Testis (tissue), 2 donors: ENCODE measurements around the gene SFMBT1.
A peak's percentile ranks its signal among the peaks of the same experiment; 100 is the strongest.

ENCODE experiments used
- CTCF ChIP-seq, 3 experiments: fragments of 450-650 bp in 2 of 3; fragments of 200-600 bp in 1 of 3; sonication (generic) in 1 of 3; IDR thresholded peaks; one replicate each; pipeline ENCODE4 v1.5.1; 2016 to 2019; ENCODE audit warnings: antibody characterized with exemption in 3 of 3, mild to moderate bottlenecking in 2 of 3, moderate library complexity in 1 of 3
- POLR2A ChIP-seq: fragments of 450-650 bp; IDR thresholded peaks from one replicate; pipeline ENCODE4 v1.6.1; 2017; ENCODE audit warnings: antibody characterized with exemption, mild to moderate bottlenecking, moderate library complexity

DNA sequence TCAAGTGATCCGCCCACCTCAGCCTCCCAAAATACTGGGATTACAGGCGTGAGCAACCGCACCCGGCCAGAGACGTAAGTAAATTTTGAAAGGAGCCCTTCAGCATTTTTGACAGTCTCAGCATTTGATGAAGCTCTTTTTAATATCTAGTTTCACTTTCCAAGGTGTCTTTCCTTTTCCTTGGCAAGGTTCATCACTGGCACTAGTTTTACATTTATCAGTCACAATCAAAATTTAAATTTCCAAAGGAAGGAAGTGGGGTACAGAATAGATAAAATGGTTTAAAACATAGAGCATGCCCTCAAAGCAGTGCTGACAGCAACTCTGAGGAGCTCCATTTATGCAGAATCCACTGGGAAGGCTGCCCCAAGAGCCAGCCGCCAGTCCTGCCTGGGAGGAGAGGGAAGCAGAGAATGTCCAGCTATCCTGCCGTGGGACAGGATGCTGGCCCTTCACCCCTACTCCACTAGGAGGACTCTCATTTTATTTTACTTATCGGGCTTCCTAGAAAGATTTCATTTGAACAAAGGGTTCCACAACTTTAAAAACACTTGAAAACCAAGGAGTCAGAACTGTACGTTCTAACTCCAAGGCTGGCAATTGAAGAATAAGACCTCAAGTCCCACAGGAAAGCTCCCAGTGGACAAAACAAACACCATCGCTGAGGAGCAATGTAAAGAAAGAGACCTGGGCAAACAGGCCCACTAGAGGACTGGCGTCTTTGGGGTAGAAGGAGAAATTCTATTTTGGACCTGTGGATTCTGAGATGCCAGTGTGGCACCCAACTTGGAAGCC, 9.9 kb downstream of the SFMBT1 start:
- TF ChIP-seq CTCF (IDR thresholded peaks at IDR 0.05) (peak in 1 of 3 experiments; percentile 21), POLR2A (no peak)
